HCEC 1CT (cell line): ENCODE measurements around the gene KRTAP2-2.
"Not testable (repeated sequence)": the region's sequence is repeated elsewhere in the genome, so short reads cannot be mapped to it uniquely, and the experiment has no call there.

Experiments
- DNase-seq: peaks from one replicate; pipeline ENCODE4 v3.0.0-alpha.2; 2017

Gene KRTAP2-2

GRCh38 chr17:41063449-41063848, 8.4 kb upstream of the KRTAP2-2 start:
- no peak for DNase-seq

DNA sequence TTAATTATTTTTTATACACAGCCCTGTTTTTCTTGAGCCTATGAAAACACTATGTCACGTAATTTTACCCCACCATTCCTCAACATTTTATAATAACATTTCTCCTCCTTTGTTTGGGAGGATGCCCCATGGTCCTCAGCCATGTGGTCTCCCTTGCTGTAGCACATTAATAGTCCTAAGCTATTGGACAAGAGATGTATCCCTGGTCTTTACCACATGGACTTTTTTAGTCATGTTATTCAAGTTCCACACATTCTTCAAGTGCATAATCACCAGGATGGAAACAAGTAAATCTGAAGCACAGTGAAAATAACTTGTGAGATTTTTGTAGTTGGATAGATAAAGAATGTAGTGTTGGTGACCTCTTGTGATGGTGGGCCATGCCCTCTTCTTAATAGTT, 6.9 kb upstream of the KRTAP2-2 start:
- peak; percentile 95 for DNase-seq

DNA sequence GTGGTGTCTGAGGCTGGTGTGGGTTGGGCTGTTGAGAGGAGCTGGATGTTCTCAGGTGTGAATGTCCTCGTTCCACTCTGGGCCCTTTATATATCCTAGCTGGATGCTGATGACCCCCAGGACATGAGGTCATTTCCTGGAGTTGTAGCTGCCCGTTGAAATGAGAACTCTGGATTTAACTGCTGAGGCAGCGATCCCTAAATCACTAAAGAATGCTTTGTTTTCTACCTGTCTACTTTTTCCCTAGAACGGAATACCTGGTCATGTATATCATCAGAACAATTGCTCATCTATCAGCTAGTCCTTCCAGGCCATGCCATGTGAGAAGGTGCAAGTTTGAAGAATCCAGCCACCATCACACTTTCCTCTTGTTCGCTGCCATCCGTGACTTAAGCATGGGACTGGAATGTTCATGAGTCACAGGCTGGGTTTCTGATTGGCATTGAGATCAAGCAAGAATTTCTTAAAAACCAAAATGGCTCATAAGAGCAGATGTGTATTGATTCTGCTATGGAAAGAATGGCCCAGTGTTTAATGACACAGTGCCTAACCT, 5.1 kb upstream of the KRTAP2-2 start, which contains the start of gene KRTAP2-3:
KRTAP2-3 (minus strand) TSS at position 63 of the 553 bp plus-strand sequence. CDS start 64 bp downstream, outside the sequence.
- DNase-seq, result peak; percentile 98

- peak; percentile 94 for DNase-seq
These were observed 4.4 kb upstream of the KRTAP2-2 start for GRCh38 chr17:41059276-41060051.

DNA sequence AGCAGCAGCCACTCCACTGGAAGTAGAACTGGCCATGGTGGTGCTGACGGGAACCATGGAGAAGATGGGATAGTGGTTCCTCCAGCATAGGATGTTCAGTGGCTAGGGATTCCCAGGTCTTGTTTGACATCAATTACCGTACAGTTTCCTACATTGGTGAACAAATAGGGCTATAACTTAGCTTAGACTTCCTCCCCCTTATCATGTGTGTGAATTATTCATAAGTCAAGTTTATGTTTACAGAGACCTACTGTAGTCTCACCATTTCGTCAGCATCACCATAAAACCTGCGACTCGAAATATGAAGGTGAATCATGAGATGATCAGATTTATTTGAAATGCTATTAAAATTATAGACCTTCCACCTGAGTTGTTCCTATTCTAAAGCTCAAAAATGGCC, 3.7 kb upstream of the KRTAP2-2 start:
- peak; percentile 77 for DNase-seq

- DNase-seq, result no peak
These were observed 2.5 kb upstream of the KRTAP2-2 start for GRCh38 chr17:41057547-41057946.

DNA sequence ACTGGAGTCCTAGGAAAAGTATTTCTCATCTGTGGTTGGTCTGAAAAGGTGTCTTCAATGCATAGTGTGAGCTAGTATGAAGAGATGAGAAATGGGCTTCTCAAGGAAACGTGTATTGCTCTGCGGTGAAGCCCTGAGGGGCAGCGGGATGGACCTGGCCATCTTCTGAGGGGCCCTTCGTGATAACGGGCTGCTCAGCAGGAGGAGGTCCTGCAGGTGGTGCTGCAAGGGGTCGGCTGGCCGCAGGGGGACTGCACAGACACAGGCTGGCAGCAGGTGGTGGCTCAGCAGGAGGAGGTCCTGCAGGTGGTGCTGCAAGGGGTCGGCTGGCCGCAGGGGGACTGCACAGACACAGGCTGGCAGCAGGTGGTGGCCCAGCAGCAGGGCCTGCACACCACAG, 474 bp downstream of the KRTAP2-2 start:
- not testable (repeated sequence) for DNase-seq

DNA sequence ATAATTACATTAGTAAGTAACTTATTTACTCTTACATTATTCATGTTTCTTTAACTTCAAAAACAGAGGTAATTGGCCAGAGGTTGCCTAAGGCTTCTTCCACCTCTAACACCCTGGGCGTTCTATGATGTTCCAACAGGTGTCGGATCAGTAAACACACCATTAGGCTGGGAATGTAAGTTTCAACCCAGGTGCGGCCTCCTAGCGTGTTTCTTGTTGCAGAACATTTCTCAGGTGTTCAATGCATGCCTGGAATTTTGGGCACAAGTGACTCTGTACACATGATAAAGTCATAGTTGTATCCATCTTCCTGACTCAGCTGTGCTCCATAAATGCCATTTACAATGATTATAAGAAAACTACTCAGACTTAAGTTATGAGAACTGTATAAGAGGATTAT, 1.0 kb downstream of the KRTAP2-2 start:
- no peak for DNase-seq

- DNase-seq, result no peak
These were observed 2.5 kb downstream of the KRTAP2-2 start for GRCh38 chr17:41052566-41052965.

DNA sequence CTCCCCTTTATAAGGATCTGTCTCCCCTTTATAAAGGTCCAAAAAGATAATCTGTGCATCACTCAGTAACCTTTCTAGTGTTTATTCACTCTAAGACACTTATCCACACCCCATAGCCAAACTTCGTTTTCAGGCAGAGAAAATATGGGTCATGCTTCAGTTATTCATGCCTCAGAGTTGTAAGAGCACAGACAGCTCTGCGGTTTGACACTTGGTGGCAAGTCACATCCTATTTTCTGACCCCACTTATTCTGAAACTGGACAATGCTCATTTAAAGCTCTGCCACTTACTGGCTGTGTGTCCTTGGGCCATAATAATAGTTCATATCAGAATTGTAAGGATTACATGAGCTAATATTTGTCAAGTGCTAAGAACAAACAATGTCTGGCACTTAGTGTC, 5.9 kb downstream of the KRTAP2-2 start:
- peak; percentile 91 for DNase-seq

GRCh38 chr17:41048441-41048840, 6.6 kb downstream of the KRTAP2-2 start:
- peak; percentile 71 for DNase-seq

DNA sequence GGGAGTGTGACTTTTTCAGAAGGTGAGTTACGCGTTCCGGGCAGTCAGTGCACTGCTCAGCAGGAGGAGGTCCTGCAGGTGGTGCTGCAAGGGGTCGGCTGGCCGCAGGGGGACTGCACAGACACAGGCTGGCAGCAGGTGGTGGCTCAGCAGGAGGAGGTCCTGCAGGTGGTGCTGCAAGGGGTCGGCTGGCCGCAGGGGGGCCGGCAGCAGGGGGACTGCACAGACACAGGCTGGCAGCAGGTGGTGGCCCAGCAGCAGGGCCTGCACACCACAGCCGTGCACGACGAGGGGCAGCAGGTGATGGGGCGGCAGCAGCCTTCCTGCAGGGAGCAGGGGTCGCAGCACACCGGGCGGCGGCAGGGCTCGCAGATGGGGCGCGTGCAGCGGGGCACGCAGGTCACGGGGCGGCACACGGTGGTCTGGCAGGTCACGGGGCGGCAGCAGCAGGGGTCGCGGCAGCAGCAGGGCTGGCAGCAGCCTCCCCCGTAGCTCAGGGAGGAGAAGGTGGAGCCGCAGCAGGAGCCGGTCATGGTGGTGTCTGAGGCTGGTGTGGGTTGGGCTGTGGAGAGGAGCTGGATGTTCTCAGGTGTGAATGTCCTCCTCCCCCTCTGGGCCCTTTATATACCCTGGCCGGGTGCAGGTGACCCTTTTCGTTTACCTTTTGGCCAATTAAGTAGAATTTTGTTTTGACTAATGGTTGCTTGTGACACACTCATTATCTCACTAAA, 8.1 kb downstream of the KRTAP2-2 start, which contains the start of gene KRTAP2-1:
KRTAP2-1 (minus strand) TSS at position 582 of the 731 bp plus-strand sequence; CDS start at position 533, 49 bp downstream.
- DNase-seq, result not testable (repeated sequence)

DNA sequence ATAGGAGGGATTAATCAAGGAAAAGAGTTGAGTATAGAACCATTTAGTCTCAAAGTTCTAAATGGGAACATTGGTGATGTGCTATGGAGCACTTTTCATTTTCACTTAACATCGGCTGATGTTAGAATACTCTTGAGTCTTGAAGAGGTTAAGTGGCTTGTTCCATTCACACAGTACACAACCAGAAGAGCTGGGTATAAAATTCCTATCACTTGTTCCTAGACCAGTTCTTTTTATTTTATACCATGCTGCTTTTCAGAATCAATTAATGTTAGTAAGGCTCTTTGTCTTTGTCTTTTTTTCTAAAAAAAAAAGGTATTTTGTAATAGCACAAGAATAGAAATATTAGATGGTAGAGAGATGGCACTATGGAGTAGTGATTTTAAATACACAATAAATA, 12.1 kb downstream of the KRTAP2-2 start:
- no peak for DNase-seq

- not testable (repeated sequence) for DNase-seq
These were observed 14.1 kb downstream of the KRTAP2-2 start, which contains the start of gene KRTAP1-1 for GRCh38 chr17:41040783-41041571. KRTAP1-1 (minus strand) TSS chr17:41041450; CDS start chr17:41041397, 53 bp downstream.

DNA sequence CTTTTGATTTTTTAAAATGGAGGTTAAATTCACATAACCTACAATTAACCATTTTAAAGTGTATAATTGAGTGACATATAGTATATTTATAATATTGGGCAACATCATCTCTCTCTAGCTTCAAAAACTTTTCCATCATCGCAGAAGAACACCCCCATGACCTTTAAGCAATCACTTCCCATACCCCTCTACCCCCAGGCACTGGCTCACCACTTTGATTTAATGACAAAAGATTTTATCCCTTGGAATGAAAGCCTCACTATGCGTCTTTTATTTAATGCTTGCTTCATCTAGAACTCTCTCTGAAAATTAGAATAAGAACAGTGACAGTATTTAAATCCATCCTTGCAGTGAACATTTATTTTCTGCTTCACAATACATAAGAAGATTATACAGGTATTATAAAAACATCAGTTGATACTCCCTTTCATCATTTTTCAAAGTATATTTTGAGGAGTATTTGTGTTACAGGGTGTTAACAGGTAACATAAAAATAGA, 17.1 kb downstream of the KRTAP2-2 start:
- no peak for DNase-seq

- not testable (repeated sequence) for DNase-seq
These were observed 20.6 kb downstream of the KRTAP2-2 start, which contains the start of gene KRTAP1-3 for GRCh38 chr17:41034346-41034935. KRTAP1-3 (minus strand) TSS chr17:41034874; CDS start chr17:41034821, 53 bp downstream.

DNA sequence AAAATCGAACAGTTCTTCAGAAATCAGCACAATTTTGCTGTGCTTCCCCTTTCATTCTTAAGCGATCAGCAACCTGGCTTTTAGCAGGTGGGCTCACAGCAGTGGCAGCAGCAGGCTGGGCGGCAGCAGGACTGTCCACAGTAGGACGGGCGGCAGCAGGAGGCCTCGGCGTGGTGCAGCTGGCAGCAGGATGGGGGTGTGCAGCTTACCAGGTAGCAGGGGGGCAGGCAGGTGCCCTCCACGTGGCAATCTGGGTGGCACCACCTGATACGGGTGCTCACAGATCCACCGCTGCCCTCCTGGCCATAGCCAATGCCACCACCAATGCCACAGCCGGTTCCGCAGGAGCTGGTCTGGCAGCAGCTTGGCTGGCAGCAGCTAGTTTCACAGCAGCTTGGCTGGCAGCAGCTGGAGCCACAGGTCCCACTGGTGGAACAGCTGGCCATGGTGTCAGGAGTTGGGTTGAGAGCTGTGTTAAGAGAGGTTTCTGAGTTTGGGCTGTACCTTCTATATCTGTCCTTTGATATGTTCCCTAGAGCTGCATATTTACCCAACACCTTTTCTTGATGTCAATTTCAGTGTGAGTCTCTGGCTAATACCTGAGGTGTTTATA, 25.3 kb downstream of the KRTAP2-2 start, which contains the start of gene KRTAP1-4:
KRTAP1-4 (minus strand) TSS at position 563 of the 613 bp plus-strand sequence; CDS start at position 446, 117 bp downstream.
- DNase-seq, result no peak

DNA sequence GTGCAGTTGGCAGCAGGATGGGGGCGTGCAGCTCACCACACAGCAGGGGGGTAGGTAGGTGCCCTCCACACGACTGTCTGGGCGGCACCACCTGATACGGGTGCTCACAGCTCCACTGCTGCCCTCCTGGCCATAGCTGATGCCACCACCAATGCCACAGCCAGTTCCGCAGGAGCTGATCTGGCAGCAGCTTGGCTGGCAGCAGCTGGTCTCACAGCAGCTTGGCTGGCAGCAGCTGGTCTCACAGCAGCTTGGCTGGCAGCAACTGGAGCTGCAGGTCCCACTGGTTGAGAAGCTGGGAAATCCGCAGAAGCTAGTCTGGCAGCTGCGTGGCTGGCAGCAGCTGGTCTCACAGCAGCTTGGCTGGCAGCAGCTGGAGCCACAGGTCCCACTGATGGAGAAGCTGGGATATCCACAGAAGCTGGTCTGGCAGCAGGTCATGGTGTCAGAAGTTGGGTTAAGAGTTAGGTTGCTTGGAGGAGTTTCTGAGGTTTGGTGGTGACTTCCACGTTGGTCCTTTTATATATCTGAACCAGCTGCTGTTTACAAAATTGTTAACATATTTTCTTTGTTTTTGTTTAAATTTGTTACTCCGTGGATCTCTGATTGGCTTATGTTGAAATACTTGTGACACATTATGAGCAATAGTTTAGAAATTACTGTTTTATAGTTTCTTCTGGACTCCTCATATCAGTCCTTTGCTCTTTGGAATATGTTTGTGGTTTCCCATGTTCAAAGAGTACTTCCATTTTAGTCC, 28.1 kb downstream of the KRTAP2-2 start, which contains the start of gene KRTAP1-5:
KRTAP1-5 (minus strand) TSS at position 494 of the 757 bp plus-strand sequence; CDS start at position 441, 53 bp downstream.
- DNase-seq, result peak; percentile 99

GRCh38 chr17:41024697-41025096, 30.3 kb downstream of the KRTAP2-2 start:
- no peak for DNase-seq

GRCh38 chr17:41020336-41020735, 34.7 kb downstream of the KRTAP2-2 start:
- no peak for DNase-seq
